Endothelial cell of umbilical vein (primary cell): ENCODE results near the gene KRTAP9-9. TPM values are rescaled to one million over a fixed set of nuclear protein-coding genes. Genes with fewer than 3 reads are reported as not detected.
"Not testable (repeated sequence)": the region's sequence is repeated elsewhere in the genome, so short reads cannot be mapped to it uniquely, and the experiment has no call there.

Experiments
- BruUV-seq: library from RNA; stranded (reverse); fragments of 400-500 nt; replicated peaks from 2 replicates; lab custom pipeline; 2021; lab: Mats Ljungman, UMichigan
- CTCF ChIA-PET: fragments of 300-600, 350-600 bp; sonication (Branson Sonifier 250); formaldehyde crosslinking; loops from one replicate; lab custom pipeline; 2021; ENCODE audit warnings: antibody characterized with exemption, inconsistent platforms; lab: Charles Lee
- POLR2A ChIA-PET: fragments of 300-600, 350-600 bp; sonication (Branson Sonifier 250); formaldehyde crosslinking; loops from one replicate; lab custom pipeline; 2021; ENCODE audit warnings: antibody characterized with exemption, inconsistent platforms; lab: Charles Lee
- DNase-seq: peaks from one replicate; pipeline ENCODE4 v3.0.0-alpha.2; 2011; ENCODE audit warnings: low read depth, low spot score
- FAIRE-seq: peaks from 2 replicates; lab custom pipeline; 2011; peaks lifted over from hg19 to GRCh38; lab: Jason Lieb, UNC
- H2AFZ ChIP-seq: 2 replicates; pipeline ENCODE4 v1.6.0; 2012; ENCODE audit warnings: low read depth, low read length, control low read depth, inconsistent platforms
- H3K27ac ChIP-seq: 2 replicates; pipeline ENCODE4 v1.5.1; 2011; ENCODE audit warnings: low read depth, mild to moderate bottlenecking, control low read depth, low read length, moderate library complexity; ENCODE audit not compliant: insufficient read depth
- H3K27me3 ChIP-seq, 2 experiments: 2 replicates each; pipeline versions ENCODE4 v1.6.0 to v1.6.1; 2011; ENCODE audit warnings: low read length in 2 of 2, mixed read lengths in 1 of 2; ENCODE audit not compliant: control insufficient read depth in 2 of 2, insufficient read depth in 2 of 2
- H3K36me3 ChIP-seq, 2 experiments: 2 replicates in 1 of 2; 3 replicates in 1 of 2; pipeline ENCODE4 v1.5.1; 2011; ENCODE audit warnings: low read length in 2 of 2, mild to moderate bottlenecking in 1 of 2, moderate library complexity in 1 of 2; ENCODE audit not compliant: control insufficient read depth in 2 of 2, insufficient read depth in 2 of 2; ENCODE audit errors: extremely low read depth in 1 of 2
- H3K4me1 ChIP-seq: 3 replicates; pipeline ENCODE4 v1.5.1; 2011; ENCODE audit warnings: mild to moderate bottlenecking, low read length; ENCODE audit not compliant: control insufficient read depth, insufficient read depth; ENCODE audit errors: extremely low read depth
- H3K4me2 ChIP-seq: 2 replicates; pipeline ENCODE4 v1.6.1; 2011; ENCODE audit warnings: low read length, control low read depth, mixed read lengths; ENCODE audit not compliant: insufficient read depth
- H3K4me3 ChIP-seq, 3 experiments: fragments of 200-600 bp in 1 of 3; sonication (generic), shearing (Covaris generic) in 1 of 3; replicated peaks in 1 of 3; 2 replicates each; pipeline ENCODE4 v1.5.1; 2011 to 2016; ENCODE audit warnings: control low read depth in 3 of 3, low read length in 3 of 3, mild to moderate bottlenecking in 2 of 3, inconsistent platforms in 1 of 3, low read depth in 1 of 3, moderate library complexity in 1 of 3; ENCODE audit not compliant: insufficient read depth in 1 of 3
- H3K79me2 ChIP-seq: 2 replicates; pipeline ENCODE4 v1.6.0; 2012; ENCODE audit warnings: low read length, inconsistent platforms; ENCODE audit not compliant: control insufficient read depth, insufficient read depth
- H3K9ac ChIP-seq: replicated peaks from 2 replicates; pipeline ENCODE3; 2011; ENCODE audit warnings: low read length, control low read depth; ENCODE audit not compliant: insufficient read depth; ENCODE audit errors: extremely low read depth
- H3K9me1 ChIP-seq: replicated peaks from 3 replicates; pipeline ENCODE4 v1.6.0; 2011; ENCODE audit warnings: mild to moderate bottlenecking, low read length; ENCODE audit not compliant: control insufficient read depth, insufficient read depth; ENCODE audit errors: extremely low read depth
- H3K9me3 ChIP-seq: replicated peaks from 2 replicates; pipeline ENCODE4 v1.5.1; 2012; ENCODE audit warnings: low read length, inconsistent platforms; ENCODE audit not compliant: control insufficient read depth, insufficient read depth
- H4K20me1 ChIP-seq: replicated peaks from 2 replicates; pipeline ENCODE3; 2011; ENCODE audit warnings: mild to moderate bottlenecking, low read length; ENCODE audit not compliant: control insufficient read depth, insufficient read depth; ENCODE audit errors: extremely low read depth
- CTCF ChIP-seq, 2 donors: IDR thresholded peaks; 1 replicate in 1 of 2; 2 replicates in 1 of 2; pipeline ENCODE4 v1.5.1; 2011; ENCODE audit warnings: low read length in 2 of 2, mild to moderate bottlenecking in 2 of 2, moderate library complexity in 2 of 2, control low read depth in 1 of 2, inconsistent platforms in 1 of 2, low read depth in 1 of 2; ENCODE audit not compliant: insufficient read depth in 1 of 2; ENCODE audit errors: extremely low read depth in 1 of 2
- EZH2 ChIP-seq: IDR thresholded peaks from 2 replicates; pipeline ENCODE4 v1.6.1; 2012; ENCODE audit warnings: borderline replicate concordance, low read depth, mild to moderate bottlenecking, moderate library complexity, low read length, inconsistent platforms; ENCODE audit not compliant: severe bottlenecking
- FOS ChIP-seq: IDR thresholded peaks from 2 replicates; pipeline ENCODE4 v1.6.1; 2011; ENCODE audit warnings: mild to moderate bottlenecking, low read length, moderate library complexity, borderline replicate concordance; ENCODE audit not compliant: insufficient read depth
- GATA2 ChIP-seq: IDR thresholded peaks from 2 replicates; pipeline ENCODE4 v1.7.0; 2011; ENCODE audit warnings: low read depth, mild to moderate bottlenecking, moderate library complexity, mixed read lengths, low read length; ENCODE audit not compliant: insufficient read length, insufficient read depth
- JUN ChIP-seq: IDR thresholded peaks from 2 replicates; pipeline ENCODE4 v1.6.1; 2011; ENCODE audit warnings: borderline replicate concordance, low read depth; ENCODE audit not compliant: insufficient read length, insufficient read depth
- MAX ChIP-seq: IDR thresholded peaks from 2 replicates; pipeline ENCODE4 v1.6.1; 2011; ENCODE audit not compliant: insufficient read depth, insufficient read length
- MYC ChIP-seq: IDR thresholded peaks from one replicate; pipeline ENCODE4 v1.6.1; 2011; ENCODE audit warnings: mild to moderate bottlenecking, low read depth, low read length
- POLR2A ChIP-seq: IDR thresholded peaks from 2 replicates; pipeline ENCODE4 v1.6.1; 2012; ENCODE audit warnings: low read depth, mild to moderate bottlenecking, control low read depth, low read length
- POLR2AphosphoS5 ChIP-seq: IDR thresholded peaks from 2 replicates; pipeline ENCODE4 v1.6.1; 2012; ENCODE audit warnings: low read depth, mild to moderate bottlenecking, control low read depth, low read length, moderate library complexity; ENCODE audit not compliant: insufficient read depth
- dilution Hi-C: fragments of 300-500 bp; cut with MboI; formaldehyde crosslinking; loops from one replicate; pipeline ENCODE4 v1.15.0; 2019; ENCODE audit warnings: low sequenced_read_pairs; ENCODE audit not compliant: extremely low pct_ligation_motif_present
- intact Hi-C: fragments of 100-400 bp; cut with micrococcal nuclease; formaldehyde crosslinking; loops from one replicate; pipeline ENCODE4 v1.10.0; 2022
- polyA plus RNA-seq, 4 experiments: library from polyadenylated mRNA; depleted of rRNA in 3 of 4; stranded (reverse) in 3 of 4; unstranded in 1 of 4; fragments of >200 nt; gene quantifications; 2 replicates each; pipeline versions ENCODE4 v1.2.1 to v1.2.3, GENCODE V29; 2011 to 2012; ENCODE audit warnings: missing spikeins in 1 of 4
- total RNA-seq: library from RNA; stranded (reverse); gene quantifications from 2 replicates; pipeline ENCODE4 v1.2.3, GENCODE V29; 2021

Gene KRTAP9-9
- total and polyA plus RNA-seq, 2 donors (not counting 3 experiments of a cell fraction or from before 2014, with no cell fraction given), result not detected

DNA sequence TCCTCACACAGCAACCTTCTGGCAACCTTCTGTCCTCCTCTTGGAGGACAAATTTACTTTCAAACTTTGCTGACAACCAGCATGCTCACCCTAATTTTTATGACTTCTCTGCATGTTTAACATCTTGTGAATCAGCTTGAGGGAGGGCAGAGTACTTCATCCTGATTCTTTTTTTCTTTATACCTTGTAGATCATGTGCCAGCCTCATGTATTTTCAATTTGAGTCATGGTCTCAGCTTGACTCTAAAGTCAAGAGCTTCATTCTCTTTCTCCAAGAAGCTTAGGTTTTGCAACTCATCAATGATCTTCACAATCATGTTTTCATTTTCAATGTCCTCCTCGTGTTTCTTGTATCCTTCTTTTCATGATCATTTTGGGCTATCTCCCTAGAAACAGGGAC, 16.7 kb downstream of the KRTAP9-9 start:
- Histone ChIP-seq H3K36me3 (no peaks in the 10 kb centered on the region), H3K4me1 (no peaks in the 10 kb centered on the region), H3K79me2 (no peaks in the 10 kb centered on the region), H3K9me3 (no peaks in the 10 kb centered on the region), H4K20me1 (no peaks in the 10 kb centered on the region), H3K4me2 (no peak overlapping the region), H3K27ac (no peak overlapping the region), H3K9me1 (no peaks in the 10 kb centered on the region), H2AFZ (no peak overlapping the region), H3K4me3 (no peak overlapping the region), H3K27me3 (no peaks in the 10 kb centered on the region), H3K9ac (no peak overlapping the region)
- dilution Hi-C loops, result no loop called here
- FAIRE-seq (no peak), DNase-seq (no peak)
- TF ChIP-seq CTCF (IDR thresholded peaks at IDR 0.05; ENCODE audit: extremely low read depth in 1 of 2, insufficient read depth in 1 of 2, low read depth in 1 of 2, low read length in 2 of 2) (no peak), EZH2 (no peak), FOS (no peak), JUN (no peak), POLR2A (no peak), GATA2 (no peak), MYC (no peak), POLR2AphosphoS5 (no peak), MAX (no peak)
- ChIA-PET POLR2A (no interaction called here), CTCF (no interaction called here)
- intact Hi-C loops, result no loop called here
- no TSS peak for BruUV-seq

DNA sequence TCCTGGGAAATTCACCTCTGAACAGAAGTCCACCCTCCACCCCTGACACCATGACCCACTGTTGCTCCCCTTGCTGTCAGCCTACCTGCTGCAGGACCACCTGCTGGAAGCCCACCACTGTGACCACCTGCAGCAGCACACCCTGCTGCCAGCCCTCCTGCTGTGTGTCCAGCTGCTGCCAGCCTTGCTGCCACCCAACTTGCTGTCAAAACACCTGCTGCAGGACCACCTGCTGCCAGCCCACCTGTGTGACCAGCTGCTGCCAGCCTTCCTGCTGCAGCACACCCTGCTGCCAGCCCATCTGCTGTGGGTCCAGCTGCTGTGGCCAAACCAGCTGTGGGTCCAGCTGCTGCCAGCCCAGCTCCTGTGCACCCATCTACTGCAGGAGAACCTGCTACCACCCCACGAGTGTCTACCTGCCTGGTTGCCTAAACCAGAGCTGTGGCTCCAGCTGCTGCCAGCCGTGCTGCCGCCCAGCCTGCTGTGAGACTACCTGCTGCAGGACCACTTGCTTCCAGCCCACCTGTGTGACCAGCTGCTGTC, 20.5 kb downstream of the KRTAP9-9 start, which contains the start of gene KRTAP9-7:
Gene KRTAP9-7 (plus strand): TSS at position 51 of the 543 bp plus-strand sequence. CDS start 0 bp downstream, at position 51.
- POLR2A ChIA-PET, H2AFZ ChIP-seq, H3K27ac ChIP-seq, H3K4me2 ChIP-seq, H3K9me3 ChIP-seq, BruUV-seq, H4K20me1 ChIP-seq, FAIRE-seq, dilution Hi-C loops, H3K27me3 ChIP-seq, H3K9me1 ChIP-seq, H3K79me2 ChIP-seq, H3K4me1 ChIP-seq, H3K9ac ChIP-seq, H3K4me3 ChIP-seq, H3K36me3 ChIP-seq, DNase-seq: not testable (repeated sequence)
- intact Hi-C loops, result loop anchor here (1.0 kb wide), 1 partner anchor 10 kb away; the partner anchor contains the start of gene KRTAP9-6
- CTCF ChIA-PET, result interaction anchor here (1.3 to 1.5 kb wide), 2 partner anchors 11 to 47 kb away, joined by 3 to 6 read pairs; partner anchors contain the start of gene KRTAP9-6
